WI38 (cell line): ENCODE results near the gene CCDC102A.

Source experiments
- H3K4me3 ChIP-seq: 2 replicates; pipeline ENCODE4 v1.5.1; 2011; ENCODE audit warnings: low read depth, mild to moderate bottlenecking, control low read depth, low read length
- CTCF ChIP-seq: IDR thresholded peaks from 2 replicates; pipeline ENCODE4 v1.5.1; 2012; ENCODE audit warnings: low read depth, mild to moderate bottlenecking, control low read depth, low read length

The CCDC102A gene

GRCh38 chr16:57474671-57475661 is 61.4 kb downstream of the CCDC102A start:
- no peak for TF ChIP-seq CTCF
- no peak overlapping the region for H3K4me3 ChIP-seq

GRCh38 chr16:57473906-57474305 is 62.5 kb downstream of the CCDC102A start:
- no peak for TF ChIP-seq CTCF
- H3K4me3 ChIP-seq = no peak overlapping the region

GRCh38 chr16:57473176-57473840 is 63.1 kb downstream of the CCDC102A start:
- no peak for TF ChIP-seq CTCF
- H3K4me3 ChIP-seq = no peak overlapping the region

GRCh38 chr16:57472665-57473060 is 63.7 kb downstream of the CCDC102A start:
- no peak for TF ChIP-seq CTCF
- H3K4me3 ChIP-seq = no peak overlapping the region

GRCh38 chr16:57471852-57472664 is 64.3 kb downstream of the CCDC102A start:
- H3K4me3 ChIP-seq = no peak overlapping the region

GRCh38 chr16:57471209-57471608 is 65.2 kb downstream of the CCDC102A start:
- no peak overlapping the region for H3K4me3 ChIP-seq
- TF ChIP-seq CTCF = no peak

More at GRCh38 chr16:57471852-57472664, 64.3 kb downstream of the CCDC102A start:
- TF ChIP-seq CTCF = no peak
